PC-3 (cell line): ENCODE measurements around the gene CCL1.

ENCODE experiments used
- EZH2 ChIP-seq: fragments of 300-600 bp; sonication (generic); IDR thresholded peaks from one replicate; pipeline ENCODE4 v1.6.1; 2017; ENCODE audit warnings: antibody characterized with exemption, mild to moderate bottlenecking, low read length; ENCODE audit not compliant: unreplicated experiment
- TF ChIP-seq, protein P1 (sequence below): fragments of 300-600 bp; sonication (generic); conservative IDR thresholded peaks from 2 replicates; pipeline ENCODE4 v1.5.1; 2017; ENCODE audit warnings: antibody characterized with exemption, low read depth, mild to moderate bottlenecking, low read length

DNA sequence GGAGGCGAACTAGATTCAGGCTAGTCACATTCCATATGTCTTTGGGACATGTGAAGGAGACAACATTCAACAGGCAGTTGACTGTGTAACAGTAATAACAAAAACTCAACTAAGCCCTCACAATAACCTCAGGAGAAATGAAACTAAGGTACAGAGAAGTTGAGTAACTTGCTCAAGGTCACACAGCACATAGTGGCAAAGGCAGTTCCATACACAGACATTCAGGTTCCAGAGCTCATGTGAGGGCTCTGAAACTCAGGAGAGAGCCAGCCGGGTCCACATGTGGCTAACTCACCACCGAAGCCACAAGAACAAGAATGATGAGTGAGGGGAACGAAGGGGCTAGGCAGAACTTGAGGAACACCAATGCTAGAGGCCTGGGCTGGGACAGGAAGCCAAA is 46.3 kb upstream of the CCL1 start:
- TF ChIP-seq, protein P1, sequence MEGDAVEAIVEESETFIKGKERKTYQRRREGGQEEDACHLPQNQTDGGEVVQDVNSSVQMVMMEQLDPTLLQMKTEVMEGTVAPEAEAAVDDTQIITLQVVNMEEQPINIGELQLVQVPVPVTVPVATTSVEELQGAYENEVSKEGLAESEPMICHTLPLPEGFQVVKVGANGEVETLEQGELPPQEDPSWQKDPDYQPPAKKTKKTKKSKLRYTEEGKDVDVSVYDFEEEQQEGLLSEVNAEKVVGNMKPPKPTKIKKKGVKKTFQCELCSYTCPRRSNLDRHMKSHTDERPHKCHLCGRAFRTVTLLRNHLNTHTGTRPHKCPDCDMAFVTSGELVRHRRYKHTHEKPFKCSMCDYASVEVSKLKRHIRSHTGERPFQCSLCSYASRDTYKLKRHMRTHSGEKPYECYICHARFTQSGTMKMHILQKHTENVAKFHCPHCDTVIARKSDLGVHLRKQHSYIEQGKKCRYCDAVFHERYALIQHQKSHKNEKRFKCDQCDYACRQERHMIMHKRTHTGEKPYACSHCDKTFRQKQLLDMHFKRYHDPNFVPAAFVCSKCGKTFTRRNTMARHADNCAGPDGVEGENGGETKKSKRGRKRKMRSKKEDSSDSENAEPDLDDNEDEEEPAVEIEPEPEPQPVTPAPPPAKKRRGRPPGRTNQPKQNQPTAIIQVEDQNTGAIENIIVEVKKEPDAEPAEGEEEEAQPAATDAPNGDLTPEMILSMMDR = no peak
- TF ChIP-seq EZH2 = no peak
